ENCODE measurements around the gene ARHGAP45.
A peak's percentile ranks its signal among the peaks of the same experiment; 100 is the strongest.

ARHGAP45 gene

DNA sequence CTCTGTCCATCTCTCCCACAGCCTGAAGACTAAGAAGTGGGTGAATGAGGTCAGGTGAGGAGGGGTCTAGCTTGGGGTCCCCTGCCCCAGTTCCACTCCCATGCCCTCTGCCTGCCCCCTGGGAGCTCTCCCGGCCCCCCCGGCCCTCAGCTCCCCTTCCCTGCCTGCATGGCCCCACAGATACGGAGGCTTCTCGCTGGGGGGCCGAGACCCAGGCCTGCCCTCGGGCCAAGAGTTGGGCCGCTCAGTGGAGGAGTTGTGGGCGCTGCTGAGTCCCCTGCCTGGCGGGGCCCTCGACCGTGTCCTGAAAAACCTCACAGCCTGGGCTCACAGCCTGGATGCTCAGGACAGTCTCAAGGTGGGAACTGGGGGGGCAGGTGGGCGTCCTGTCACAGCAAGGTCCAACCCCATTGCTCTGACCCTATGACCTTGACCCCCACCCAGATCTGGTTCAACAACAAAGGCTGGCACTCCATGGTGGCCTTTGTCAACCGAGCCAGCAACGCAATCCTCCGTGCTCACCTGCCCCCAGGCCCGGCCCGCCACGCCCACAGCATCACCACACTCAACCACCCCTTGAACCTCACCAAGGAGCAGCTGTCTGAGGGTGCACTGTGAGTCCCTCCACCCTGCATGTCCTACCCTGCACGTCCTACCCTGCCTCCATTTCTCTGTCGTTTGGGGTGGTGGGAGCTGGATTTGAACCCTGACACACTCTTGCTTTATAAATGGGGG is 10.9 kb upstream of the ARHGAP45 start:
- no peak for DNase-seq

DNA sequence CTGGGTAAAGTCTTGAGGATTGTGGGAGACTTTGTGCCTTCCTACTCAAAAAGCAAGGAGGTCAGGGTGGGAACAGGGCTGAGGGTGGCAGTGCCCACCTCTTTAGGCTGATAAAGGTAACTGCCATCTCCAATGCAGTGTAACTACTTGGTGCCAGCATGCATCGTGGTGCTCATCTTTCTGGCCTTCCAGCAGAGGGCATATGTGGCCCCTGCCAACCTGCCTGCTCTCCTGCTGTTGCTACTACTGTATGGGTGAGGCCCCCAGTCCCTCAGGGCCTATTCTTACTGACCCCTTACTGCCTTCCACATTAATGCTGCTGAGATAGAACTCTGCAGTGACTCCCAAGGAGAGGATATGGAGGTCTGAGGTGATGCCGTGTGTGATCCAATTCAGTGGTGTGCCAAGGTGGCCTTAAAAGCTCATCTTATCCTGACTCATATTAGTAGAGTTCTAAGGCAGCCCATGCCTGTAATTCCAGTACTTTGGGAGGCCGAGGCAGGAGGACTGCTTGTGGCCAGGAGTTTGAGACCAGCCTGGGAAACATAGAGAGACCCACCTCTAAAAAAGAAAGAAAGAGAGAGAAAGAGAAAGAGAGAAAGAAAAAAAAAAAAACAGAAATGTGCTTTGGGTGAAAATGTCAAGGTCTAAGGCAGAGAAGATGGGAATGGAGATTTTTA is 9.7 kb upstream of the ARHGAP45 start:
- DNase-seq: peak; percentile 53

DNA sequence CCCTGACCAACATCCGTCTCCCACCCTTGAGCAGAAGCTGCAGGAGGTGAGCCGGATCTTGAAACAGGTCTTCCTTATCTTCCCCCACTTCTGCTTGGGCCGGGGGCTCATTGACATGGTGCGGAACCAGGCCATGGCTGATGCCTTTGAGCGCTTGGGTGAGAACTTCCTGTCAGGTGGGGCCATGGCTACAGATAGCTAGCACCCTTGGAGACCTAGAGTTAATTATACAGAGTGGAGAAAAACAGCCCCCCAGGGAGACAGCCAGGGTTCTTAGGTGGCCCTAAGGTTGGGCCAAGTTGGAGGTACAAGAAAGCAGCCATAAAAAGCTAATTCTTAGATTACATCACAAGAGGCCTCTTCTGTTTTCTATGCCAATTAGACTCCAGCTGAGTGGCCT is 8.9 kb upstream of the ARHGAP45 start:
- no peak for DNase-seq

DNA sequence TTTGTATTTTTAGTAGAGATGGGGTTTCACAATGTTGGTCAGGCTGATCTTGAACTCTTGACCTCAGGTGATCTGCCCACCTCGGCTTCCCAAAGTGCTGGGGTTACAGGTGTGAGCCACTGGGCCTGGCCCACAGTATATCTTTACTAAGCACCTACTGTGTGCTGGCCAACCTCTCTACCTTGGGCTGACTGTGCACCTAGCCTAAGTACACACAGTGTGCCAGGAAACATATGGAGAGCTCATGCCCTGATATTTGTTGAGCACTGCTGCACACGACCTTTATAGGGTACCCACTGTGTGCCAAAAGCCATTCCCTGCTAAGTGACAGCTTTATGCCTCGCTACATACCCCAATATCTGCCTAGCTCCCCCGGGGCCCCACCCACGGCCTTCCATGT is 6.3 kb upstream of the ARHGAP45 start:
- no peak for DNase-seq

DNA sequence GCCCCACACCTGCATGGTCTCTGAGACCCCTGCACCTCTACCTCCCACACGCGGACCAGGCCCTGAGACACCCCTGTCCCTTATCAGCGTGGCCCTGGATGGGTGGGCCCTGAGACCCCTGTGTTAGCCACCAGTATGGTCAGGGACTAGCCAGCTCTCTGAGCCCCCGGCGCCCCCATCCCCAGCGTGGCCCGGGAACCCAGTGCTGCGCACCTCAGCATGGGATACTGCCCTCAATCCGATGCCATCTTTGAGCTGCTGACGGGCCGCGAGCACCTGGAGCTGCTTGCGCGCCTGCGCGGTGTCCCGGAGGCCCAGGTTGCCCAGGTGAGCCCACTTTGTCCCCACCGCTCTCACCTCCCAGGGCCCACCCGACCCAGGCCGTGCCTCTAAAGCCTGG is 5.0 kb upstream of the ARHGAP45 start:
- no peak for DNase-seq

DNA sequence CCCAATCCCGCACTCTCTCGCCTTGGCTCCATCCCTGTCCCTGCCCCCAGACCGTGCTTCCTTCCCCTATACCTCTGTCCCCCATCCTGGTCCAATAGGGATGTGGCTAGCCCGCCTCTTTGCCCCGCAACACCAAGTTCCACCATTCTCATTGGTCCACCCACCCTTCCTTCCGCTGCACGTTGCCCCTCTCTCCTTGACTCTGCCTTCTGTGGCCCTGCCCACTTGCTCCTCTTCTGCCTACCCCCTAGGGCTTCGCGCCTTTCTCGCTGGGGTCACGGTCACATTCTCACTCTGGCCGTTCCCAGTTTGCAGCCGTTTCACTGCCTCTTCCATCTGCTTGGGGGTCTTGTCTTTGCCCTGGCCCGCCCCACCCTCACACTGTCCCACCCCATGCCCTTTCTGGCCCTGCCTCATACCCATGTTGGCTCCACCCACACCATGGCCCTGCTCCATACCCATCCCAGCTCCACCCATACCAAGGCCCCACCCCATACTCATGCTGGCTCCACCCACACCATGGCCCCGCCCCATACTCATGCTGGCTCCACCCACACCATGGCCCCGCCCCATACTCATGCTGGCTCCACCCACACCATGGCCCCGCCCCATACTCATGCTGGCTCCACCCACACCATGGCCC is 4.5 kb upstream of the ARHGAP45 start:
- DNase-seq: no peak

DNA sequence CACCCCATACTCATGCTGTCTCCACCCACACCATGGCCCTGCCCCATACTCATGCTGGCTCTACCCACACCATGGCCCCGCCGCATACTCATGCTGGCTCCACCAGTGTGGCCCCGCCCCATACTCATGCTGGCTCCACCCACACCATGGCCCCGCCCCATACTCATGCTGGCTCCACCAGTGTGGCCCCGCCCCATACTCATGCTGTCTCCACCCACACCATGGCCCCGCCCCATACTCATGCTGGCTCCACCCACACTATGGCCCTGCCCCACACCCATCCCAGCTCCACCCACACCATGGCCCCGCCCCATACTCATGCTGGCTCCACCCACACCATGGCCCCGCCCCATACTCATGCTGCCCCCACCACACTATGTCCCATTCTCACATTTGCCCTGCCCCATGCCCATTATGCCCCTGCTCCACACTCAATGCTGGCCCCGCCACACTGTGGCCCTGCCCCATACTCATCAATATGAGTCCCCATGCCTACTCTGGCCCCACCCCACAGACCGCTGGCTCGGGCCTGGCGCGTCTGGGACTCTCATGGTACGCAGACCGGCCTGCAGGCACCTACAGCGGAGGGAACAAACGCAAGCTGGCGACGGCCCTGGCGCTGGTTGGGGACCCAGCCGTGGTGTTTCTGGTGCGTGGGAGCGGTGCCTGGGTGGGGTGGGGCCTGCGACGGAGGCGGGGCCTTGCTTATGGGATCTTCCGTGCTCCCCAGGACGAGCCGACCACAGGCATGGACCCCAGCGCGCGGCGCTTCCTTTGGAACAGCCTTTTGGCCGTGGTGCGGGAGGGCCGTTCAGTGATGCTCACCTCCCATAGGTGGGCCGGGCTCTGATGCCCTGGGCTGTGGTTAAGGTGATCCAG is 3.7 kb upstream of the ARHGAP45 start:
- DNase-seq: no peak

DNA sequence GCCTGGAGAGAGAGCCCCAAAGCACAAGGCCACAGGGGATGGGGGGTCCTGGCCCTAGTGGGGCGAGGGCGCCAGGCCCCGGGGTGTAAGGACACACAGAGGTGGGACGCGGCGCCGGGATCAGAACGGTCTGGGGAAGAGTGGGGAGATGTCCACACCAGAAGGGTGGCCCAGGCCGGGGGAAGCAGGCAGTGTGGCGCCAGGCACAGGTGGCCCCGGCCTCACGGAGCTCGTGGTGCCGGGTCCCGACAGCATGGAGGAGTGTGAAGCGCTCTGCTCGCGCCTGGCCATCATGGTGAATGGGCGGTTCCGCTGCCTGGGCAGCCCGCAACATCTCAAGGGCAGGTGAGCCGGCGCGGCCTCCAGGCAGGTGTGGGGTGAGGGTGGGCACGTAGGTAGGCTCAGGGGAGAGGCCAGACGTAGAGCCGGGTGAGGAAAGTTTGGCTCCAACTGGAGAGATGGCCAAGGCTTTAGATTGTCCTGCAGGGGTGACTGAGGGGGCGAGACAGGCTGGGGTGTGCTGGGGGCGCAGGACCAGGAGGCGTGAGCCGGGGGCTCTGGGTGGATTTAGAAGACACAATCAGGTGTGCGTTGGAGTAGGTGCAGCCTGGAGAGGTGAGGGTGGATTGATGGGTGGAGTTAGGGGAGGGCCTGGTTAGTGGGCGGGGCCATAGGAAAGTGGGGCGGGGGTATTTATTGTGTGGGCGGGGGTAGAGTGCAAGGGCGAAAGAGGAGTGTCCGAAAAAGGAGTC is 2.9 kb upstream of the ARHGAP45 start:
- no peak for DNase-seq

DNA sequence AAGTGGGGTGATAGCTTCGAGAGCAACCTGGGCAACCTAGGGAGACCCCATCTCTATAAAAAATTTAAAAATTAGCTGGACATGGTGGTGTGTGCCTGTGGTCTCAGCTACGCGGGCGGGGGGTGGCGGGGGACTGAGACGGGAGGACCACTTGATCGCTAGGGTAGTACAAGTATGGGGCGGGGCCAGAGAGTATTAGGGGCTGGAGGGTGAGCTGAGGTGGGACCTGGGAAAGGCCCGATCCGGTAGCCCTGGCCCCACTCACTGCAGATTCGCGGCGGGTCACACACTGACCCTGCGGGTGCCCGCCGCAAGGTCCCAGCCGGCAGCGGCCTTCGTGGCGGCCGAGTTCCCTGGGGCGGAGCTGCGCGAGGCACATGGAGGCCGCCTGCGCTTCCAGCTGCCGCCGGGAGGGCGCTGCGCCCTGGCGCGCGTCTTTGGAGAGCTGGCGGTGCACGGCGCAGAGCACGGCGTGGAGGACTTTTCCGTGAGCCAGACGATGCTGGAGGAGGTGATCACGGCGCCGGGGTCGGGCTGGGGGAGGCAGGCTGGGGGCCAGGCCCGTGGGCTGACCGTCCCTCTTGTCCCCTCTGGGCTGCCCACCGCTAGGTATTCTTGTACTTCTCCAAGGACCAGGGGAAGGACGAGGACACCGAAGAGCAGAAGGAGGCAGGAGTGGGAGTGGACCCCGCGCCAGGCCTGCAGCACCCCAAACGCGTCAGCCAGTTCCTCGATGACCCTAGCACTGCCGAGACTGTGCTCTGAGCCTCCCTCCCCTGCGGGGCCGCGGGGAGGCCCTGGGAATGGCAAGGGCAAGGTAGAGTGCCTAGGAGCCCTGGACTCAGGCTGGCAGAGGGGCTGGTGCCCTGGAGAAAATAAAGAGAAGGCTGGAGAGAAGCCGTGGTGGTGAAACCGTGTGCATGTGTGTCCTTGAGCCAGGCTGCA is 2.0 kb upstream of the ARHGAP45 start:
- DNase-seq: peak; percentile 36

DNA sequence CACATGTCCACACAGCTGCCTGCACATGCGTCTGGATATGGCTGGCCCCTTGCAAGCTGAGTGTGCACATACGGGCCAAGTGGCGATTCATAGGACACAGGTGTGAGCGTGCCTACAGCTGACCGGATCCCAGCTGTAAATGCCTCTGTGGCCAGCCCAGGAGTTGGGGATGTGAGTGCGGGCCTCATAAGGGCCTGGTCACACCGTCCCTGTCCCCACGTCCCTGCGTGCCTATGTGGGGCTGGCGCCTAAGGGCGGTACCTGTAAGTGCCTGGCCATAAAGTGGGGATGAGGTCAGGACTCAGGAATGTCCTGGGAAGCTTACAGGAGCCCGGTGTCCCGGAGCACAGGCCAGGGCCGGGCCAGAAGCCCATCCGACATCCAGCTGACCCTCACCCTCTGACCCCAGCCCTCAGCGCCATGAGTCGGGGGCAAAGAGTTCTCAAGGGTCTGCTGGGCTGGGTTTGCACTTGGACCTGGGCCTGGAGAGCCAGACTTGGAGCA is 1.3 kb upstream of the ARHGAP45 start:
- no peak for DNase-seq

DNA sequence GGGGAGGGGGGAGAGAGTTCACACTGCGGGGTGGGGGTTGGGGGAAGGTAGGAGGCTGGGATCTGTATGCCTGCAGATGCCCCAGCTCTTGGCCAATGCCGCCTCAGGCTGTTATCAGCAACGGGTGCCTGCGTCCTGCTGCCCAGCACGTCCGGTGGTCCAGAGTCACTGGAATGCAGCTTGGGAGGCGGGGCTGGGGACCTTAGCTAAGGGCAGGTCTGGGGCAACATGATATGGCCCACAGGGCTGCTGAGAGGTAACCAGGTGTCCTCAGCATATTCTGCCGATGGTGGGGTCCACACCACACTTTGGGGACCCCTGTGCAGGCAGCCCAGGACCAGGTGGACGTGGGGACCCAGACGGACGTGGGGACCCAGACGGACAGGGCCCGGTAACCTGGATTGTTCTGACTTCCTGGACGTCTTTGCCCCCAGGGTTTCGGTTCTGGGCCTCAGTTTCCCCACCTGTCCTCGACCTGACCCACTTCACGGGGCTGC is 668 bp upstream of the ARHGAP45 start:
- DNase-seq: no peak

DNA sequence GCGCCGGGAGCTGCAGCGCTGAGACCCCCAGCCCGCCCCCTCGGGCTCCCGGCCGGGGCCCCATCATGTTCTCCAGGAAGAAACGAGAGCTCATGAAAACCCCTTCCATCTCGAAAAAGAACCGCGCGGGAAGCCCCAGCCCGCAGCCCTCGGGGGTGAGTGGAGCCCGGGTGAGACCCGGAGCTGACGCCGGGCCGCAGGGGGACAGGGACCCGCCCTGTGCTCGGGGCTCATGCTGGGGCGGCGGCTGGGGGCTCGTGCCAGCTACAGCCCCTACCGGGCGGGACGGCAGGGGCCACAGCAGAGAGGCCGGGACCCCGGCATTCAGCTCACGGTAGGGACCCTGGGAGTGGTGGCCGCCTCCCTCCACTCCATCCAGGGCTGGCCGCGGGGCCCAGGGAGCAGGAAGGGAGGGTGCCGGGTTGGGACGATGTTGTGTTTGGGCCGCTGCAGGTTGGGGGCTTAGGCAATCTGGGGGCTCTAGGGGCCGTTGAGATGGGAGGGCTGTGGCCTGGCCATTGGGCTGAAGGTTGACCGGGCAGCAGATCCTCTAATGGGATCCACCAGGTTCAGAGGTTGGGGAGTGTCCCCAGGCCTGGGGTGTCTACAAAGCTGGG is 482 bp downstream of the ARHGAP45 start:
- no peak for DNase-seq

DNA sequence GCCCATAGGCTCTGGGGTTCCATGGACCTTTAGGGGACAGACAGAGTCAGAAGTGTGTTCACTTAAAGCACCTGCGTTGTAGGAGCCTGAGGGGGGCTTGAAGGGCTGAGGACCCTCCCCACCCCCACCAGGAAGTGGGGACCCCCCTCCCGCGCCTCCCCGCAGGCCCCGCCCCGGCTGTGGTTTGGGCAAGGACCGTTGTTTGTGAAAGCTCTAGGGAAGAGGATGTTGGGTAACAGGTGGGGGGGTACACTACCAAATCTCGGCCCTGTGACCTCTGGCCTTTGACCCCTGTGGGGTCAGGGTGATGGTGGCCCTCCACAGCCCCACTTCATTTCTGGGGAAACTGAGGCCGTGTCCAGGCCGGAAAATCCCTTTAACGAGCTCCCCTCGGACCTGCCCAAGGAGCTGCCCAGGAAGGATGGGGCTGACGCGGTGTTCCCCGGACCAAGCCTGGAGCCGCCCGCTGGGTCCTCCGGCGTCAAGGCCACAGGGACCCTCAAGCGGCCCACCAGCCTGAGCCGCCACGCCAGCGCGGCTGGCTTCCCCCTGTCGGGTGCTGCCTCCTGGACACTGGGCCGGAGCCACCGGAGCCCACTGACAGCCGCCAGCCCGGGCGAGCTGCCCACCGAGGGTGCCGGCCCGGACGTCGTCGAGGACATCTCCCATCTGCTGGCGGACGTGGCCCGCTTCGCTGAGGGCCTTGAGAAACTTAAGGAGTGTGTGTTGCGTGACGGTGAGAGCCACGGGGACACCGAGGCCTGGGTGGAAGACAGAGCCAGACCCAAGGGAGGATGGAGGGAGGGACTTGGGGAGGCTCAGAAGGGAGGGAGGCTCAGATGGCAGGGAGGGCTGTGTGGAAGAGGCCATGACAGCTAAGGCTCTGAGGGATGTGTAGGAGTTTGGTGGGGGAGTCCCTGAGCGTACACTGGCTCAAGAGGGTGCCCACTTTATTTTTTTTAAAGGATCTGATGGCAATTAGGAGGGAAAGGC is 1.3 kb downstream of the ARHGAP45 start:
- no peak for DNase-seq

DNA sequence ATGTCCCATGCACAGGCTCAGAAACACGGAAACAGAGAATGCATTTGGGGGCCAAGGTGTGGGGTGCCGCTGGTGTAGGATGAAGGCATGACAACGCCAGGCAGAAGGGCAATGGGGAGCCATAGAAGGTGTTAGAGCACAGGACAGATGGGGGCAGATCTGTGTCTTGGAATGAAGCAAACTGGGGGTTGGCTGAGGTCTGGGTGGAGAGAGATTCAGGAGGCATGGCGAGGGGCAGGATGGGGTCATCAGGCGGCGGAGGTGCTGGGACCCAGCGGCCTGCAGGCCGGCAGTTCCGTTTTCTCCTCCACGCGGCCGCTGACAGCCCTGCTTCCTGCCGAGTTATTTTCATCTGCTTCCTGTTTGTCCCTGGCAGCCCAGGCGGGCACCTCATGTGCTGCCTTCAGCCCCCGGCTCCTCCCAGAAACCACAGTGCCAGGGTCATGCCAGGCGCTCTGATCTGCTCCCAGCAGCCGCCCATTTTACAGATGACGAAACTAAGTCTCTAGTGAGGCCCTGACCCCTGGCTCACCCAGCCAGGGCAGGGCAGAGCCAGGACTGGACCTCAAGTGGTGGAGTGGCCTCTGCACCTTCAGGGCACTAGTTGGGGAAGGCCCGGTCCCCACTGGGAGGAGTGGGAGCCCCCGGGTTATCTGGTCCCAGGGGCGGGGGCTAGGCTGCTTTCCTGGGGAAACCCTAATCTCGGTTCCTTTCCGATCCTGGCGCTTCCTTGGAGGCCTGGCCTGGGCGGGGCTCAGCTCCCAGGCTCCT is 2.2 kb downstream of the ARHGAP45 start:
- DNase-seq: no peak

DNA sequence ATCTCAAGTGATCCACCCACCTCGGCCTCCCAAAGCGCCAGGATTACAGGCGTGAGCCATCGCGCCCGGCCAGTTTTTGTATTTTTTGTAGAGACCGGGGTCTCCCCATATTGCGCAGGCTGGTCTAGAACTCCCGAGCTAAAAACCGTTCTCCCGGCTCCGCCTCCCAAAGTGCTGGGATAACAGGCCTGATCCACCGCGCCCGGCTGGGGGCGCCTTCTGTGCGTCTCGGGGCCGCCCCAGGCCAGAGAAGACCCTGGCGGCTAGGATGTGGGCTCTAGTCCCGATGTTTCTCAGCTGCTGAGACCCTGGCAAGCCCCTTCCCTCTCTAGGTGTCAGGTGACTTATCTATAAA is 3.6 kb downstream of the ARHGAP45 start:
- no peak for DNase-seq

DNA sequence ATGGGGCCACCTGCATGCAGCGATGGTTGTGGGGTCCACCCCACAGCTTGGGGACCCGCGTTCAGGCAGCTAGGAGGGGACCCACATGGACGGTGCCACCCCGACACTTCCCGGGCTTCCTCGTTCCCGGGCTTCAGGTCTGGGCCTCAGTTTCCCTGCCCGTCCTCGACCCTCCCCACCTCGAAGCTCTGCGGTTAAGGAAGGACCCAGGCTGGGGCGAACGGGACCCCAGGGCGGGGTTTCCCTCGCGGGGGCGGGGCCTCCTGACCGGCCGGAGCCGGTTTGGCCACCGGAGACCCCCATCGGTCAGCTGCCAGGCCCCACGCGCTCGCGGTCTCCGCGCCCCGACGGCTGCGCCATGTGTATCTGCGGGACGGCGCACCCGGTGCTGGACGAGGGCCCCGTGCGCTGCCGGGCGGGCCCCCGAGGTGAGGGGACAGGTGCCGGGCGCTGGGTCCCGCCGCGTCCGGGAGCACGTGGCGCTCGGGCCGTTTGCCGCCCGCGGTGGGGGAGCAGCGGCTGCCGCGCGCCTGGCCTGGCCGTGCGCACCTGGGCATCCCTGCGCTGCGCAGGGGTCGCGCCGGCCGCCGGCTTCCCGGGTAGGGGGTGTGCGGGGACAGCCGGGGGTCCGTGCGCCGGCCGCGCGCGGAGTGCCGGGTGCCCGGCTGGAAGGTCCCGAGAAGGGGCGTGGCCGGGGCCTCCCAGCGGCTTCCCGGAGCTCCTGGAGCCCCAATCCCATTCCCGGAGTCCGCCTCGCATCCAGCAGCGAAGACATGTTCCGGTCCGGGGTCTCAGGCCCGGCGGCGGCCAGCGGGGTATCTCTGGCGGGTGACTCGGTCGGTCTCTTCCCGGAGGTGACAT is 4.2 kb downstream of the ARHGAP45 start:
- DNase-seq: no peak

DNA sequence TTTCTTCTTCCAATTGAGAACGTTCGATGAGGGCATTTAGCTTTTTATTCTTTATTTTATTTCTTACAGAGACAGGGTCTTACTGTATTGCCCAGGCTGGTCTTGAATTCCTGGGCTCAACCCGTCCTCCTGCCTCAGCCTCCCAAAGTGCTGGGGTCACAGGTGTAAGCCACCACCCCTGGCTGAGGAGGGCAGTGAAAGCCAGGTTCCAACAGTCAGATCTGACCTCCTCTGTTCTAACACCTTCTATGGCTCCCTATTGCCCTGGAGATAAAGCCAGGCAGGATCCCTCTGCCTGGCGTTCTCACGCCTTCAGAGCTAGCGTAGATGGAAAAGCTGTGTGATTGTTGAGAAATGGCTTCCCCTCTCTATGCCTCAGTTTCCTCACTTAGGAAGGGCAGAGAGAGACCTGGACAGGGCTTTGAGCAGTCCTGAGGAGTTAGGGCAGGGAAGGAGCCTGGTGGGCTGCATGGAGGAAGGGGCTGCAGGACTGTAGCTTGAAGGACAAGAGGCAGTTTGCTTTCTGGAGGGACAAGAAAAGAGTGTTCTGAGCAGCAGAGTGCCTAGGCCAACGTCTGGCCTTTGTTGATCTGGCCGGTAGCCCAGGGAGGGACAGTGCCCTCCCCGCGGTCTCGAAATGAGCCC is 5.5 kb downstream of the ARHGAP45 start:
- no peak for DNase-seq

Data from fibroblast of skin of abdomen (primary cell).